PC-9 (cell line): ENCODE results near the gene GGCT. TPM values are rescaled to one million over a fixed set of nuclear protein-coding genes. Genes with fewer than 3 reads are reported as not detected.

Experiments used
- BruUV-seq: library from RNA; stranded (reverse); fragments of 400-500 nt; replicated peaks from 2 replicates; lab custom pipeline; 2021; lab: Mats Ljungman, UMichigan
- CTCF ChIA-PET: fragments of 300-600 bp; sonication (Branson Sonifier 250); formaldehyde crosslinking; loops from one replicate; lab custom pipeline; 2022; ENCODE audit warnings: antibody characterized with exemption; lab: Charles Lee
- POLR2A ChIA-PET: fragments of 300-600 bp; sonication (Branson Sonifier 250); formaldehyde crosslinking; loops from one replicate; lab custom pipeline; 2022; ENCODE audit warnings: antibody characterized with exemption; ENCODE audit not compliant: unreplicated experiment; lab: Charles Lee
- DNase-seq, 2 experiments: peaks; one replicate each; pipeline versions ENCODE4 v3.0.0 to v3.0.0-alpha.2; 2015 to 2022; ENCODE audit warnings: mixed read lengths in 1 of 2
- H2AFZ ChIP-seq: fragments of 200-600 bp; sonication (generic); 2 replicates; pipeline ENCODE4 v1.8.1; 2017; ENCODE audit warnings: antibody characterized with exemption
- H3F3A ChIP-seq: fragments of 200-600 bp; sonication (generic); 2 replicates; pipeline ENCODE4 v1.8.1; 2017; ENCODE audit warnings: antibody characterized with exemption, mild to moderate bottlenecking, low read depth; ENCODE audit not compliant: insufficient read depth
- H3K27ac ChIP-seq: fragments of 200-600 bp; sonication (generic); 2 replicates; pipeline ENCODE4 v1.6.1; 2016; ENCODE audit warnings: mixed run types
- H3K27me3 ChIP-seq: fragments of 200-600 bp; sonication (generic); 2 replicates; pipeline ENCODE4 v1.6.1; 2016; ENCODE audit warnings: low read depth, mixed run types; ENCODE audit not compliant: insufficient read depth
- H3K36me3 ChIP-seq: fragments of 200-600 bp; sonication (generic); 2 replicates; pipeline ENCODE4 v1.6.1; 2016; ENCODE audit warnings: low read depth, mixed run types
- H3K4me1 ChIP-seq: fragments of 200-600 bp; sonication (generic); replicated peaks from 2 replicates; pipeline ENCODE4 v1.6.1; 2016; ENCODE audit warnings: mixed run types; ENCODE audit not compliant: insufficient read depth
- H3K4me2 ChIP-seq: fragments of 200-600 bp; sonication (generic); 2 replicates; pipeline ENCODE4 v1.6.1; 2017; ENCODE audit warnings: mixed run types
- H3K4me3 ChIP-seq: fragments of 200-600 bp; sonication (generic); 2 replicates; pipeline ENCODE4 v1.6.1; 2016; ENCODE audit warnings: mixed run types
- H3K79me2 ChIP-seq: fragments of 200-600 bp; sonication (generic); 2 replicates; pipeline ENCODE4 v1.6.1; 2017; ENCODE audit warnings: low read depth, mixed run types
- H3K9me2 ChIP-seq: fragments of 200-600 bp; sonication (generic); 2 replicates; pipeline ENCODE4 v1.8.1; 2017; ENCODE audit warnings: mild to moderate bottlenecking; ENCODE audit not compliant: insufficient read depth
- H3K9me3 ChIP-seq: fragments of 200-600 bp; sonication (generic); 2 replicates; pipeline ENCODE4 v1.8.1; 2016; ENCODE audit warnings: low read depth; ENCODE audit not compliant: insufficient read depth
- H4K20me1 ChIP-seq: fragments of 200-600 bp; sonication (generic); 2 replicates; pipeline ENCODE4 v1.8.1; 2017; ENCODE audit not compliant: insufficient read depth
- CTCF ChIP-seq: fragments of 200-600 bp; sonication (generic); conservative IDR thresholded peaks from 2 replicates; pipeline ENCODE4 v1.6.1; 2017; ENCODE audit warnings: mixed run types, antibody characterized with exemption, mild to moderate bottlenecking, moderate library complexity
- EZH2 ChIP-seq: fragments of 200-600 bp; sonication (generic); IDR thresholded peaks from 2 replicates; pipeline ENCODE4 v1.8.0; 2017; ENCODE audit warnings: antibody characterized with exemption, low read depth
- intact Hi-C: fragments of 100-400 bp; cut with micrococcal nuclease; formaldehyde crosslinking; loops from one replicate; pipeline ENCODE4 v1.10.0; 2022; ENCODE audit not compliant: unreplicated experiment
- total RNA-seq: library from RNA; stranded (reverse); gene quantifications from 2 replicates; pipeline ENCODE4 v1.2.3, GENCODE V29; 2021

Gene GGCT
- total RNA-seq, 1 experiment from 2014 or later = 162 TPM

- no peak overlapping the region for H3K4me3 ChIP-seq
- no TSS peak for BruUV-seq
- no peaks in the 10 kb centered on the region for H3K9me3 ChIP-seq
- CTCF ChIA-PET = no interaction called here
- intact Hi-C loops = no loop called here
- H3K4me2 ChIP-seq = no peak overlapping the region
- peaks cover 24% of the 10 kb centered on the region for H3K4me1 ChIP-seq
- H3K36me3 ChIP-seq = no peaks in the 10 kb centered on the region
- H3K27me3 ChIP-seq = no peaks in the 10 kb centered on the region
- no peak overlapping the region for H3K27ac ChIP-seq
- no peak overlapping the region for H2AFZ ChIP-seq
- no peaks in the 10 kb centered on the region for H3K79me2 ChIP-seq
- peaks cover 21% of the 10 kb centered on the region for H3F3A ChIP-seq
- no peak for TF ChIP-seq EZH2
- TF ChIP-seq CTCF = no peak
- H4K20me1 ChIP-seq = no peaks in the 10 kb centered on the region
- POLR2A ChIA-PET = no interaction called here
- no peak for DNase-seq
- H3K9me2 ChIP-seq = no peaks in the 10 kb centered on the region
Measured at GRCh38 chr7:30524545-30524944, 19.9 kb upstream of the GGCT start.

- POLR2A ChIA-PET = no interaction called here
- CTCF ChIA-PET = no interaction called here
Measured at GRCh38 chr7:30523466-30523865, 18.8 kb upstream of the GGCT start.

GRCh38 chr7:30522159-30522558 is 17.5 kb upstream of the GGCT start:
- Histone ChIP-seq H3K79me2 (no peaks in the 10 kb centered on the region), H3K9me2 (no peaks in the 10 kb centered on the region), H3K36me3 (no peaks in the 10 kb centered on the region), H3K27ac (no peak overlapping the region), H3K4me1 (peaks cover 39% of the 10 kb centered on the region), H3K4me2 (no peak overlapping the region), H3K4me3 (no peak overlapping the region), H3K27me3 (no peaks in the 10 kb centered on the region), H3K9me3 (no peaks in the 10 kb centered on the region), H2AFZ (no peak overlapping the region), H4K20me1 (no peaks in the 10 kb centered on the region), H3F3A (peaks cover 25% of the 10 kb centered on the region)
- CTCF ChIA-PET = no interaction called here
- intact Hi-C loops = no loop called here
- no peak for TF ChIP-seq CTCF
- no peak for TF ChIP-seq EZH2
- DNase-seq = no peak
- BruUV-seq = no TSS peak
- POLR2A ChIA-PET = no interaction called here

More at GRCh38 chr7:30523466-30523865, 18.8 kb upstream of the GGCT start:
- H3K79me2 ChIP-seq = no peaks in the 10 kb centered on the region
- no peaks in the 10 kb centered on the region for H3K9me3 ChIP-seq
- H3F3A ChIP-seq = peaks cover 25% of the 10 kb centered on the region
- H3K4me3 ChIP-seq = no peak overlapping the region
- no peaks in the 10 kb centered on the region for H3K36me3 ChIP-seq
- intact Hi-C loops = no loop called here
- BruUV-seq = no TSS peak
- H3K4me1 ChIP-seq = peaks cover 35% of the 10 kb centered on the region
- DNase-seq = no peak
- TF ChIP-seq CTCF = no peak
- TF ChIP-seq EZH2 = no peak
- H2AFZ ChIP-seq = no peak overlapping the region
- H3K9me2 ChIP-seq = no peaks in the 10 kb centered on the region
- no peaks in the 10 kb centered on the region for H3K27me3 ChIP-seq
- no peaks in the 10 kb centered on the region for H4K20me1 ChIP-seq
- H3K27ac ChIP-seq = no peak overlapping the region
- H3K4me2 ChIP-seq = no peak overlapping the region
